ENCODE measurements around the gene PRDM12. TPM values are rescaled to one million over a fixed set of nuclear protein-coding genes. Genes with fewer than 3 reads are reported as not detected.

Gene PRDM12
- total RNA-seq, 1 experiment from 2014 or later, result not detected

GRCh38 chr9:130672933-130673615 lies 8.7 kb downstream of the PRDM12 start:
- Histone ChIP-seq H2BK12ac (ENCODE audit: insufficient read length, low read depth, low read length) (no peak overlapping the region), H2BK5ac (ENCODE audit: insufficient read length, low read length) (no peak overlapping the region), H3K18ac (ENCODE audit: insufficient read length, low read depth, low read length) (no peak overlapping the region), H3K79me1 (ENCODE audit: insufficient read depth, low read depth, low read length, poor library complexity, severe bottlenecking) (no peaks in the 10 kb centered on the region), H3K79me2 (ENCODE audit: insufficient read depth, low read length) (no peaks in the 10 kb centered on the region), H3K9ac (ENCODE audit: extremely low read depth, insufficient read length, low read length) (no peak overlapping the region), H3K56ac (ENCODE audit: insufficient read length, low read depth, low read length) (no peak overlapping the region), H2BK120ac (ENCODE audit: low read depth, low read length, poor library complexity, severe bottlenecking) (no peak overlapping the region), H3K4me2 (ENCODE audit: insufficient read depth, insufficient read length, low read length) (no peak overlapping the region), H4K5ac (ENCODE audit: insufficient read length, low read depth, low read length) (no peak overlapping the region), H3K4ac (ENCODE audit: low read depth, low read length) (no peak overlapping the region), H3T11ph (ENCODE audit: low read length) (no peak overlapping the region), H3K14ac (ENCODE audit: insufficient read depth, low read length) (no peak overlapping the region), H2BK15ac (ENCODE audit: low read depth, low read length) (no peak overlapping the region), H4K8ac (replicated peaks; ENCODE audit: insufficient read length, low read depth, low read length) (no peak overlapping the region), H2BK20ac (ENCODE audit: low read depth, low read length, poor library complexity, severe bottlenecking) (no peak overlapping the region), H3K27me3 (ENCODE audit: insufficient read depth, low read length) (peaks cover 8% of the 10 kb centered on the region), H2AFZ (ENCODE audit: low read length) (no peak overlapping the region), H3K9me3 (ENCODE audit: control insufficient read depth, low read depth, low read length) (no peaks in the 10 kb centered on the region), H4K91ac (ENCODE audit: insufficient read length, low read depth, low read length) (no peak overlapping the region), H4K20me1 (ENCODE audit: control insufficient read depth, insufficient read depth, insufficient read length) (no peaks in the 10 kb centered on the region), H3K27ac (ENCODE audit: insufficient read length, low read depth, low read length) (no peak overlapping the region), H3K23ac (ENCODE audit: insufficient read length, low read depth, low read length) (no peak overlapping the region), H2AK5ac (ENCODE audit: insufficient read length, low read length) (no peak overlapping the region), H3K4me1 (ENCODE audit: insufficient read depth, low read length) (no peaks in the 10 kb centered on the region), H3K23me2 (ENCODE audit: insufficient read length, low read depth, low read length, poor library complexity, severe bottlenecking) (no peaks in the 10 kb centered on the region)
- no peak for DNase-seq
- Mint-ChIP-seq H3K27ac (no peak overlapping the region), H3K4me3 (no peak overlapping the region), H3K4me1 (peaks cover 0 to 3% of the 10 kb centered on the region in 2 experiments; a peak in 1 of 4 replicates), H3K9me3 (no peaks in the 10 kb centered on the region; a peak in 2 of 5 replicates), H3K36me3 (ENCODE audit: insufficient read depth in 1 of 3, low read depth in 3 of 3) (no peaks in the 10 kb centered on the region), H3K27me3 (ENCODE audit: low read depth) (peaks cover 71% of the 10 kb centered on the region)
- no CpG with 5 or more reads among the region's 12 CpGs for WGBS (ENCODE audit: extremely low coverage, insufficient read length, low lambda C conversion rate)
- TF ChIP-seq CTCF (conservative IDR thresholded peaks at IDR 0.05), result no peak
